ENCODE data around the gene TSSC4. TPM values are rescaled to one million over a fixed set of nuclear protein-coding genes. Genes with fewer than 3 reads are reported as not detected.

The TSSC4 gene
- total RNA-seq, 4 donors from 2014 or later: 24.2 to 35.5 (median 29.6) TPM

DNA sequence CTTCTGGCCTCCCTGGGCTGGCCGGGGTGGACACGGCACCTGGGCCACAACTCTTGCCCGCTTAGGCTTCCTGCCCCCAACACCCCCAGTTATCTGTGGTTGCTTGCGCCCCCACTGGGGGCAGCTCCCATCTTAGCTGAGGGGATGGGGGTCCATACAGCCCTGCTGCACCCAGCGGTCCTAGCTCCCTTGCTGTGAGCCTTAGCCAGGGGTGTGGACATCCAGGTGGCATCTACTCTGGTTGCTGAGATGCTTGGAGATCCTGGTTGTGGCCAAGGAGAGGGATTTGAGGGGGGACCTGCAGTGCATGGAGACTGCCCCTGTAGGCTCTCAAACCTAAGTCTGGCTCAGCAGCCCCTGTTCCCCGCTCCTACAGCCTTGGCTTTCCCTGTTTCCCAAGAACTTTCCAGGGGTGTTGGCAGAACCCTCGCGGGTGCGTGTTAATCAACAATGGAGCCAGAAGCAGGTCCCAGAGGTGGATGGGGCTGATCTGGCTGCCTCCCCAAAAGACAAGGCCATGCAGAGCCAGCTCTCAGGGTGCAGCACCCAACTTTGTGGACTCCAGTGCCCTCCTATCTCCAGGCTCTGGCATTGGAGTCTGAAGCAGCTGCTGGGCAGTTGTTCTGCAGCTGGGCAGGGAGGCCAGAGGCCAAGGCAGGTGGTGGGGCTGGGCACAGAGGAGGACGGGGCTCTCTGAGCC, 47.6 kb downstream of the TSSC4 start:
- Histone ChIP-seq H3K4me3 (no peak overlapping the region), H3K27me3 (peaks cover 0 to 97% (median 0%) of the 10 kb centered on the region in 4 donors), H3K36me3 (no peaks in the 10 kb centered on the region), H3K27ac (no peak overlapping the region), H3K4me1 (peaks cover 20 to 44% (median 20%) of the 10 kb centered on the region in 3 donors), H3K9me3 (no peaks in the 10 kb centered on the region)
- no peak for DNase-seq
- TF ChIP-seq, protein P1, sequence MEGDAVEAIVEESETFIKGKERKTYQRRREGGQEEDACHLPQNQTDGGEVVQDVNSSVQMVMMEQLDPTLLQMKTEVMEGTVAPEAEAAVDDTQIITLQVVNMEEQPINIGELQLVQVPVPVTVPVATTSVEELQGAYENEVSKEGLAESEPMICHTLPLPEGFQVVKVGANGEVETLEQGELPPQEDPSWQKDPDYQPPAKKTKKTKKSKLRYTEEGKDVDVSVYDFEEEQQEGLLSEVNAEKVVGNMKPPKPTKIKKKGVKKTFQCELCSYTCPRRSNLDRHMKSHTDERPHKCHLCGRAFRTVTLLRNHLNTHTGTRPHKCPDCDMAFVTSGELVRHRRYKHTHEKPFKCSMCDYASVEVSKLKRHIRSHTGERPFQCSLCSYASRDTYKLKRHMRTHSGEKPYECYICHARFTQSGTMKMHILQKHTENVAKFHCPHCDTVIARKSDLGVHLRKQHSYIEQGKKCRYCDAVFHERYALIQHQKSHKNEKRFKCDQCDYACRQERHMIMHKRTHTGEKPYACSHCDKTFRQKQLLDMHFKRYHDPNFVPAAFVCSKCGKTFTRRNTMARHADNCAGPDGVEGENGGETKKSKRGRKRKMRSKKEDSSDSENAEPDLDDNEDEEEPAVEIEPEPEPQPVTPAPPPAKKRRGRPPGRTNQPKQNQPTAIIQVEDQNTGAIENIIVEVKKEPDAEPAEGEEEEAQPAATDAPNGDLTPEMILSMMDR (IDR thresholded peaks at IDR 0.05): no peak
- no peak for TF ChIP-seq POLR2A (IDR thresholded peaks at IDR 0.05)
- WGBS, 2 donors: 72 to 89% methylated on average over 1 to 5 of the region's 10 CpGs
- intact Hi-C loops (cut with DNase I): no loop called here

DNA sequence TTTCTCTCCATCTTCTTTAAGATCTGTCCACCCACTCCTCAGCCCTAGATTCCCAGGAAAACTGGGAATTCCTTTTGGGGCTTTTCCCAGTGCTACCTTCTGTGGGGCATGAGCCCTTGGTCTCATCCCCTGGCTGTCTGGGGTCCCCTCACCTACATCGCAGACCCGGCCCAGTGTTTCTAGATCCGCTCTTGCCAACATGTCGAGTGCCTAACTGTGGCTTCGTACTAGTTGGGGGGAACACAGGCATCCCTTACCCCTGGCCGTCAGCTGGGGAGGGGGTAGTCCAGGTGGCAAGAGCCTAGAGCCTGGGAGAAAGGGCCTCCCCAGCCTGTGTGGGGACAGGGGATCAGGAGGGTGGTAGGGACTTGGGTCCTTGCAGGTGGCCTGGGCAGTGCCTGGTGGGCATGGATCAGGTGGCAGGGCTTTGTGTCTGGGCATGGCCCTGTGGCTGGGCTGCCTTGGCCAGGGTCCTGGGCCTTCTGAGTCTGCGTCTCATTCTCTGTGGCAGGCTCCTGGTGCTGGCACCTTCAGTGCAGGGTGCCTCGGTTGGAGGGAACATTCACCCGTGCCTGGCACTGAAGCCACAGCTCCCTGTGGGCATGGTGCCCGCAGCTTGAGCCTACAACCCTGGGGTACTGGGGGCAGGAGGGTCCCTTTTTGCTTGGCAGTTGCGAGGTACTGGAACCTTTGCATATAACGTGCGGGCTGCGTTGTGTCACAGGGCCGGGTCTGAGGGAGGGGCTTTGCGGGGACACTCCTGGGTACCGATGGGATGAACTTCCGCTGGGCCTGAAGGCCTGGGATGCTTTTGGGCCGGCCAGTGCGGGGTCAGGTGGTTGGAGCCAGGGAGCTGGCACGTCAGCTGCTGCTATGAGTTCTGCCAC, 48.4 kb downstream of the TSSC4 start:
- Histone ChIP-seq H3K4me1 (peaks cover 20 to 41% (median 20%) of the 10 kb centered on the region in 3 donors), H3K4me3 (no peak overlapping the region), H3K27ac (no peak overlapping the region), H3K36me3 (no peaks in the 10 kb centered on the region), H3K27me3 (peaks cover 0 to 95% (median 0%) of the 10 kb centered on the region in 4 donors), H3K9me3 (no peaks in the 10 kb centered on the region)
- no peak for DNase-seq
- intact Hi-C loops (cut with DNase I): no loop called here
- WGBS, 2 donors: 91 to 100% methylated on average over 6 to 13 of the region's 21 CpGs
- TF ChIP-seq, protein P1 (IDR thresholded peaks at IDR 0.05): no peak
- TF ChIP-seq POLR2A (IDR thresholded peaks at IDR 0.05): no peak

DNA sequence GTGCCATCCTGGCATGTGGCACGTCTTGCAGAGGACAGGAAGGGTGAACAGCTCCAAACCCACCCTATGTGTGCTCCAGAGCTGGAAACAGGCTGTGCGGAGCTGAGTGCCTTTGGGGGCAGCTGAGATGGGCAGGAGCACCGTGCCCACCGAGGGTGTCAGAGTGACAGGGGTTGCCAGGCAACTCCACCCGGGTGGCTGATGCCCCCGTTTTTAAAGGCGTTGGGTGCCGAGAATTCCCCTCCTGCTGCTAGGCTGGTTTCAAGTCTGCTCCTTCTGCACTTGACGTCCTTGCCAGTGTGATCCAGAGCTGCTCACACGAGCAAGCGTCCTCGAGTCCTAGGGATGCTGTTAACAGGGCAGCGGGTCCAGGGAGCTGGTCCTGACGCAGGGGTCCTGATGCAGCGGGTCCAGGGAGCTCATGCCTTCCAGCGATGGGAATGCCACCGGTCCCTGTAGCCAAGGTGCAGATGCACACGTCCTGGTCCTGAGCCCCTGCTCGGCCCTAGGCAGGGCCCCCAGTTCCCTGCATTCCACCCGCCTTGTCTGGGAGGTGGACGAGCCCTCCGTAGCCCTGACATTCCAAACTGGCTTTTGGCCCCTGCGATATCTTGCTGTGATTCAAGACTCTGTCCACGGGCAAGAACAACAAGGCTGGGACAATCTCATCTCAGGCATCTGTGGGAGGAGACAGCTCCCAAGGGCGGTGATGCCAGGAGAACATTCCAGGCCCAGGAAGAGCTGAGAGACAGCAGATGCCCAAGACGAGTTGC, 49.2 kb downstream of the TSSC4 start:
- peaks cover 17 to 34% (median 19%) of the 10 kb centered on the region in 3 donors for H3K4me1 ChIP-seq
- peaks cover 0 to 87% (median 0%) of the 10 kb centered on the region in 4 donors for H3K27me3 ChIP-seq
- 64 to 88% methylated on average over 2 to 6 of the region's 26 CpGs for WGBS, 2 donors
- H3K27ac ChIP-seq: no peak overlapping the region
- no peak overlapping the region for H3K4me3 ChIP-seq
- intact Hi-C loops (cut with DNase I): no loop called here
- no peak for DNase-seq
- H3K9me3 ChIP-seq: no peaks in the 10 kb centered on the region
- H3K36me3 ChIP-seq: no peaks in the 10 kb centered on the region
- TF ChIP-seq POLR2A (IDR thresholded peaks at IDR 0.05): no peak
- TF ChIP-seq, protein P1 (IDR thresholded peaks at IDR 0.05): no peak

DNA sequence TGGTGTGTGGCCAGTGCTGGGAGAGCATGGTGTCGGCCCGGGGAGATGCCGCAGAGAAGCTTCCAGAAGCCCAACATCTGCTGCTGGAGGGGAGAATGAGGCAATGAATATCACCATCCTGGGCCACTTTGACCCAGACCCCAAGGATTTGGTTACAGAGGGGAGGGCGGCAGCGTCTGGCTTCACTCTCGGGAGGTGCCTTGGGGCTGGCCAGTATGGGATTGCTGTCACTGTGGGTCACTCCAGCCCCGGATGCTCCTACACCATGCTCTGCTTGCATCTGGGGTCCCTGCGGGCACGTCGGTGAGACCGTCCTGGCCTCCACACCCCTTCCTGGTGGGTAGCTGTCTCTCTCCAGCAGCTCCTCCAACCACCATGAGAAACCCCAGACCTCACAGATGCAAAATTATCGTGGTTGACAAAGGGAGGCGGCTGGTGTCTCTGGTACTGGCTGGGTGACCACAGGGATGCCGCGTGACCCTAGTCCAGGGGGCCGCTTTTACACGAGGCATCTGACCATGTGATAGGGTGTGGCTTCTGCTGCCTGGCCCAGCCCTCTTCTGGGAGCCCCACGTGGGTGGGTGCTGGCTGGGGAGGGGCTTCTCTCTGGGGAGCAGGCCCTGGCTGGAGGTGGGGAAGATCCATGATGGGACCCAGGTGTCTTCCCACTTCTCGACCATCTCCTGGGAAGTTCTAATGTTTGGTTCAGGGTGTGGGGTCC, 49.9 kb downstream of the TSSC4 start:
- TF ChIP-seq, protein P1 (IDR thresholded peaks at IDR 0.05): no peak
- no peak for TF ChIP-seq POLR2A (IDR thresholded peaks at IDR 0.05)
- peaks cover 0 to 80% (median 0%) of the 10 kb centered on the region in 4 donors for H3K27me3 ChIP-seq
- no peaks in the 10 kb centered on the region for H3K36me3 ChIP-seq
- peaks cover 13 to 28% (median 17%) of the 10 kb centered on the region in 3 donors for H3K4me1 ChIP-seq
- H3K9me3 ChIP-seq: no peaks in the 10 kb centered on the region
- intact Hi-C loops (cut with DNase I): no loop called here
- no peak overlapping the region for H3K27ac ChIP-seq
- H3K4me3 ChIP-seq: no peak overlapping the region
- no peak for DNase-seq
- WGBS, 2 donors: 80 to 81% methylated on average over 6 to 12 of the region's 19 CpGs
